ENCODE results near the gene KLF17.
"Not testable (repeated sequence)": the region's sequence is repeated elsewhere in the genome, so short reads cannot be mapped to it uniquely, and the experiment has no call there.

Gene KLF17

GRCh38 chr1:44100183-44100868, 18.3 kb upstream of the KLF17 start:
- ATAC-seq: no peak
- Mint-ChIP-seq H3K4me1 (no peaks in the 10 kb centered on the region), H3K4me3 (no peak overlapping the region), H3K36me3 (no peaks in the 10 kb centered on the region), H3K27ac (no peak overlapping the region), H3K9me3 (no peaks in the 10 kb centered on the region), H3K27me3 (peaks cover 20% of the 10 kb centered on the region)

DNA sequence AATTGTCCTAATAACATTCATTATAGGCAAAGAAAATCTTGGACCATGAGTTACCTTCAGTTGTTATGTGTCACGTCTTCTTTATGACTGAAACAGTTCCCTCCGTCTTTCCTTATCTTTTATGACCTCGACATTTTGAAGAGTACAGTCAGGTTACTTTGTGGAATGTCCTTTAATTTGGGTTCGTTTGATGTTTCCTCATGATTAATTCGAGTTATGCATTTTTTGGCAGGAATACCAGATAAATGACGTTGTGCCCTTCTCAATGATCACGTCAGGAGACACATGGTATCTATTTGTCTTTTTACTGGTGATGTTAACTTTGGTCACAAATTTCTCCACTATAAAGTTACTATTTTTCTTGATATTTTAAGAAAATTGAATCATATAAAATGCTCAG, 17.3 kb upstream of the KLF17 start:
- ATAC-seq: no peak
- H3K36me3 Mint-ChIP-seq: no peaks in the 10 kb centered on the region
- H3K9me3 Mint-ChIP-seq: no peaks in the 10 kb centered on the region
- no peak overlapping the region for H3K27ac Mint-ChIP-seq
- peaks cover 30% of the 10 kb centered on the region for H3K27me3 Mint-ChIP-seq
- H3K4me1 Mint-ChIP-seq: no peaks in the 10 kb centered on the region
- no peak overlapping the region for H3K4me3 Mint-ChIP-seq

DNA sequence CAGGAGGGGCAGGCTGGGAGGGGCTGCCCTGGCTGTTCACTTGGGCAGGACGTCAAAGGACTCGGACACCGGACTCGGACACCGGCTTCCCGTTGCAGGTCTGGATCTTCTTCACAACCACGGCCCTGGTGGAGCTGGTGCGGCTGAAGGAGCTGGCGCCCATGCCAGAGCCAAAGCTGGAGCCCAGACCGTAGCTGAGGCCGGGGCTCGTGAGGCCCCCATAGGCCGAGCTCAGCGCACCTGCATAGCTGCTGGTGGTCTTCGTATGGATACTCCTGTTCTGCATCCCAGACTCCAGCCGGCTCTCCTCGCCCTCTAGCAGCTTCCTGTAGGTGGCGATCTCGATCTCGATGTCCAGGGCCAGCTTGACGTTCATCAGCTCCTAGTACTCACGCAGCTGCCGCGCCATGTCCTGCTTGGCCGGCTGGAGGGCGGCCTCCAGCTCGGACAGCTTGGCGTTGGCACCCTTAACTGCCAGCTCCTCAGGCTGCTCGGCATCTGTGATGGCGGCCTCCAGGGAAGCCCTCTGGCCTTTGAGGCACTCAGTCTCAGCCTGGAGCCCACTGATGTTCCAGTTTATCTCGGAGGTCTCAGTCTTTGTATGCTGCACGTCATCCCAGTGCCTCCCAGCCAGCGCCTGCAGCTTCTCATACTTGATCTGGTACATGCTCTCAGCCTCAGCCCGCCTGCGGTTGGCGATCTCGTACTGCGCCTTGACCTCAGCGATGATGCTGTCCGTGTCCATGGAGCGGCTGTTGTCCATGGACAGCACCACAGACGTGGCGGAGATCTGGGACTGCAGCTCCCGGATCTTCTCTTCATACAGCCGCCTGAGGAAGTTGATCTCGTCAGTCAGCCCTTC, 15.1 kb upstream of the KLF17 start:
- no peak overlapping the region for H3K27ac Mint-ChIP-seq

GRCh38 chr1:44105810-44106209, 12.8 kb upstream of the KLF17 start:
- H3K36me3 Mint-ChIP-seq: no peaks in the 10 kb centered on the region
- no peak for ATAC-seq
- no peaks in the 10 kb centered on the region for H3K4me1 Mint-ChIP-seq
- no peaks in the 10 kb centered on the region for H3K9me3 Mint-ChIP-seq
- peaks cover 28% of the 10 kb centered on the region for H3K27me3 Mint-ChIP-seq
- no peak overlapping the region for H3K4me3 Mint-ChIP-seq
- H3K27ac Mint-ChIP-seq: no peak overlapping the region

More for the DNA sequence above, 15.1 kb upstream of the KLF17 start:
- no peaks in the 10 kb centered on the region for H3K4me1 Mint-ChIP-seq
- H3K27me3 Mint-ChIP-seq: peaks cover 37% of the 10 kb centered on the region
- no peak for ATAC-seq
- no peak overlapping the region for H3K4me3 Mint-ChIP-seq
- H3K36me3 Mint-ChIP-seq: no peaks in the 10 kb centered on the region
- H3K9me3 Mint-ChIP-seq: no peaks in the 10 kb centered on the region

DNA sequence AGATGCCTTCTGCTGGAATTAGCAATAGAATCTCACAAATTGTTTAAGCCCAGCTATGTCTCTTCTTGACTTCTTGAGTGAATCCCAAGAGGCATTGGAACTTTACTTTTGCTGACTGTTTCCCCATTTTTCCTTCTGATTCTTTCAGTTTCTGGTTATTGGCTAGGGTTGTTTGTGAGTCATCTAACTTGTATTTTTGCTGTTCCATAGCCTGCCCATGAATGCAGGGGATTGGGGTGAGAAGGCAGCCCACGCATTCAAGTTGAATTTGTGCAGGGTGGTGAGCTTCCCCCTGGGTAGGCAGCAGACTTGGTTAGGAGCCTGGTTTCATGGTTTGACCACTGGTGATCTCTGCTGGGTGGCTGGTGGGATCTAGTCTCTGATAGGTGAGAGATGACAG, 10.4 kb upstream of the KLF17 start:
- no peaks in the 10 kb centered on the region for H3K4me1 Mint-ChIP-seq
- no peak overlapping the region for H3K4me3 Mint-ChIP-seq
- ATAC-seq: no peak
- no peak overlapping the region for H3K27ac Mint-ChIP-seq
- no peaks in the 10 kb centered on the region for H3K36me3 Mint-ChIP-seq
- H3K27me3 Mint-ChIP-seq: peaks cover 28% of the 10 kb centered on the region
- no peaks in the 10 kb centered on the region for H3K9me3 Mint-ChIP-seq

- H3K4me3 Mint-ChIP-seq: no peak overlapping the region
- no peak overlapping the region for H3K27ac Mint-ChIP-seq
- H3K27me3 Mint-ChIP-seq: peaks cover 26% of the 10 kb centered on the region
- H3K9me3 Mint-ChIP-seq: no peaks in the 10 kb centered on the region
- H3K4me1 Mint-ChIP-seq: no peaks in the 10 kb centered on the region
- no peak for ATAC-seq
- H3K36me3 Mint-ChIP-seq: no peaks in the 10 kb centered on the region
These were observed 9.7 kb upstream of the KLF17 start for GRCh38 chr1:44108971-44109370.

DNA sequence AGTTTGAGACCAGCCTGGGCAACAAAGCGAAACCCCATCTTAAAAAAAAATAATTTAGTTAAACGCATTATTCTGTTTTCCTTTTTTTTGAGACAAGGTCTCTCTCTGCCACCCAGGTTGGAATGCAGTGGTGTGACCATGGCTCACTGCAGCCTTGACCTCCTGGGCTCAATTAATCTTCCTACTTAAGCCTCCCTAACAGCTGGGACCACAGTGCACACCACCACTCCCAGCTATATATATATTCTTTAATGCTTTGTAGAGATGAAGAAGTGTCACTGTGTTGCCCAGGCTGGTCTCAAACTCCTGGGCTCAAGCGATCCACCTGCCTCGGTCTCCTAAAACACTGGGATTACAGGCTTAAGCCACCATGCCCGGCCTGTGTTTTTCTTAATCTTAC, 7.7 kb upstream of the KLF17 start:
- Mint-ChIP-seq H3K4me3 (no peak overlapping the region), H3K9me3 (no peaks in the 10 kb centered on the region), H3K4me1 (no peaks in the 10 kb centered on the region), H3K36me3 (no peaks in the 10 kb centered on the region), H3K27ac (no peak overlapping the region), H3K27me3 (peaks cover 11% of the 10 kb centered on the region)
- no peak for ATAC-seq

DNA sequence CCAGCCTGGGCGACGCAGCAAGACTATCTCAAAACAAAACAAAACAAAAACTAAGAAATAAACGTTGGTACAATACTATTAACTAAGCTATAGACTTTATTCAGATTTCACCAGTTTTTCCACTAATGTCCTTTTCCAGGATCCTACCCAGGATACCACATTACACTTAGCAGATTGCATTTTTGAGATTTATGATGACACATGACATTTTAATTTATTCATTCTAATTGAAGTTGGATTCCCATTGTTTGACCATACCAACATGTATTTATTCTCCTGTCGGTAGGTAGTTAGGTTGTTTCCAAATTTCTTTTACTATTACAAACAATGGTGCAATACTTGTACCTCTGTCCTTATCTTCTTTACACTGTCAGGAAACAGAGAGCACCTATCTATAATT, 6.8 kb upstream of the KLF17 start:
- H3K4me3 Mint-ChIP-seq: no peak overlapping the region
- H3K27ac Mint-ChIP-seq: no peak overlapping the region
- no peaks in the 10 kb centered on the region for H3K9me3 Mint-ChIP-seq
- ATAC-seq: no peak
- H3K36me3 Mint-ChIP-seq: no peaks in the 10 kb centered on the region
- peaks cover 2% of the 10 kb centered on the region for H3K27me3 Mint-ChIP-seq
- no peaks in the 10 kb centered on the region for H3K4me1 Mint-ChIP-seq

- H3K4me3 Mint-ChIP-seq: no peak overlapping the region
- no peak for ATAC-seq
- H3K36me3 Mint-ChIP-seq: no peaks in the 10 kb centered on the region
- H3K27ac Mint-ChIP-seq: no peak overlapping the region
- H3K9me3 Mint-ChIP-seq: no peaks in the 10 kb centered on the region
- H3K4me1 Mint-ChIP-seq: no peaks in the 10 kb centered on the region
- peaks cover under 1% of the 10 kb centered on the region for H3K27me3 Mint-ChIP-seq
These were observed 6.1 kb upstream of the KLF17 start for GRCh38 chr1:44112486-44112885.

- H3K9me3 Mint-ChIP-seq: no peaks in the 10 kb centered on the region
- H3K27ac Mint-ChIP-seq: no peak overlapping the region
- H3K27me3 Mint-ChIP-seq: peaks cover 7% of the 10 kb centered on the region
- H3K4me1 Mint-ChIP-seq: no peaks in the 10 kb centered on the region
- no peak overlapping the region for H3K4me3 Mint-ChIP-seq
- ATAC-seq: no peak
- H3K36me3 Mint-ChIP-seq: no peaks in the 10 kb centered on the region
These were observed 5.5 kb upstream of the KLF17 start for GRCh38 chr1:44113095-44113609.

DNA sequence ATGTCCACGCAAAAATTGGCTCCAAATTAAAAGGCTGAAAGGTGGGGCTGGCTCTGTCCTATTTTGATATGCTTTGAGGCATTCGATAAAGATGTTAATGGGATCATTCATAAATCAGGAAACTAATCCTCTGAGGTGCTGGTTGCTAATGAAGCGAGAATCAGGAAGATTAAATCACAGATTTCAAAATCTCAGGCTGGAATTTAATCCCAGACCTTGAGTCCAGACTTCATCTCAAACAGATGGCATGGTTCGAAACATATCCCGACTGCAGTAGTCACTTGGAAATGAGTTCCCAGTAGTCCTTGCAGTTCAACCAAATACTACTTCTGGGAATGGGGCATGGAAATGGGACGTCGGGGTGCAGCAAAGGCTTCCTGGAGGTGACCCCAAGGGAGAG, 4.5 kb upstream of the KLF17 start:
- Mint-ChIP-seq H3K27me3 (peaks cover 8% of the 10 kb centered on the region), H3K4me3 (no peak overlapping the region), H3K9me3 (no peaks in the 10 kb centered on the region), H3K36me3 (no peaks in the 10 kb centered on the region), H3K4me1 (no peaks in the 10 kb centered on the region), H3K27ac (no peak overlapping the region)
- no peak for ATAC-seq

- ATAC-seq, H3K27me3 Mint-ChIP-seq, H3K36me3 Mint-ChIP-seq, H3K27ac Mint-ChIP-seq, H3K9me3 Mint-ChIP-seq, H3K4me1 Mint-ChIP-seq, H3K4me3 Mint-ChIP-seq: not testable (repeated sequence)
These were observed 1.3 kb upstream of the KLF17 start for GRCh38 chr1:44117272-44117671.

DNA sequence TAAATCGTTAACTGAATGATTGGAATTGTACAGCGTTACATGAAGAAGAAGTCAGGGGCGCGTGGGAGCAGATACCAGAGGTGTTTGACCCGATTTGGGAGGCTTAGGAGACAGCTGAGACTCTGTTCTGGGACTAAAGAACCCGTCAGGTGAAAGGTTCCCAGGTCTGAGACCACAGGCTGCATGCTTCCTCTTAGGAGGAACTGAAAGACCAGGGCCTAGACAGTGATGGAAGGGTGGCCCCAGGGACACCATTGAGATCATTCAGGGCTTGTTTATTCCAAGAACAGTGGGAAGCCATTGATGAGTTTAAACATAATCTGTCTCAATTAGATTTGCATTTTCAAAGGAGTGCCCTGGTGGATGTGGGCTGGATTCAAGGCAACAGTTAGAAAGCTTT, 904 bp downstream of the KLF17 start:
- Mint-ChIP-seq H3K36me3 (no peaks in the 10 kb centered on the region), H3K27me3 (peaks cover 16% of the 10 kb centered on the region), H3K4me1 (peaks cover 10% of the 10 kb centered on the region), H3K27ac (no peak overlapping the region), H3K4me3 (no peak overlapping the region), H3K9me3 (no peaks in the 10 kb centered on the region)
- ATAC-seq: peak; percentile 47

DNA sequence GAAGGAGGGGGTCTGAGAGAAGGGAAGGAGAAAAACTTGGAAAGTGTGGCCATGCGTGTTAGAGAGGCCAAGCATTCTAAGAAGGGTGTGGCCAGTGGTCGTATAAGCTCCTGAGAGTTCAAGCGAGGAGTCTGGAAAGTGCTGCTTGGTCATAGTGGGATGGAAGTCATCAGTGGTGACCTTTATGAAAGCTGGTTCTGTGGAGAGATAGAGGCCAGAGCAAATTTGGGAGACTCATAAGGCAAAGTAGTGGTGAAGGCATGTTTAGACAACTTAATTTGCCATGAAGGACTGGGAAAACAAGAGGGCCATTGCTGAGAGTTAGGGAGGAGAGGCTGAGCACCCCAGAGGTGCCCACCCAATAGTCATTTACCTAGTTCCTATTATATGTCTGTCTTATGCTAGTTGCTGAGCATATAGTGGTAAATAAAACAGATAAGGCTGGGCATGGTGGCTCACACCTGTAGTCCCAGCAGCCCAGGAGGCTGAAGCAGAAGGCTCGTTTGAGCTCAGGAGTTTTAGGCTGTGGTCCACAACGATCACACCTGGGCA, 1.9 kb downstream of the KLF17 start:
- H3K27ac Mint-ChIP-seq: no peak overlapping the region
- peaks cover 16% of the 10 kb centered on the region for H3K27me3 Mint-ChIP-seq
- ATAC-seq: no peak
- peaks cover 10% of the 10 kb centered on the region for H3K4me1 Mint-ChIP-seq
- H3K36me3 Mint-ChIP-seq: no peaks in the 10 kb centered on the region
- no peaks in the 10 kb centered on the region for H3K9me3 Mint-ChIP-seq
- no peak overlapping the region for H3K4me3 Mint-ChIP-seq

- H3K27me3 Mint-ChIP-seq: peaks cover 70% of the 10 kb centered on the region
- no peaks in the 10 kb centered on the region for H3K4me1 Mint-ChIP-seq
- no peaks in the 10 kb centered on the region for H3K9me3 Mint-ChIP-seq
- ATAC-seq: no peak
- H3K4me3 Mint-ChIP-seq: no peak overlapping the region
- H3K27ac Mint-ChIP-seq: no peak overlapping the region
- H3K36me3 Mint-ChIP-seq: no peaks in the 10 kb centered on the region
These were observed 11.2 kb downstream of the KLF17 start for GRCh38 chr1:44129616-44130500.

All from stimulated activated memory B cell treated with anti-CD40 and anti-IgM and Interleukin-4, amounts not matched to agents 10 μg/mL and 1 μg/mL and 100 μg/mL, for 72 hours (primary cell).